GM18867 (cell line): ENCODE results near the gene RNF113B.

ENCODE experiments used
- ATAC-seq: cut with Tn5 transposase; IDR thresholded peaks from one replicate; pipeline ENCODE4 v1.9.1; 2021; ENCODE audit warnings: mild to moderate bottlenecking, moderate library complexity; ENCODE audit not compliant: unreplicated experiment

Gene RNF113B

DNA sequence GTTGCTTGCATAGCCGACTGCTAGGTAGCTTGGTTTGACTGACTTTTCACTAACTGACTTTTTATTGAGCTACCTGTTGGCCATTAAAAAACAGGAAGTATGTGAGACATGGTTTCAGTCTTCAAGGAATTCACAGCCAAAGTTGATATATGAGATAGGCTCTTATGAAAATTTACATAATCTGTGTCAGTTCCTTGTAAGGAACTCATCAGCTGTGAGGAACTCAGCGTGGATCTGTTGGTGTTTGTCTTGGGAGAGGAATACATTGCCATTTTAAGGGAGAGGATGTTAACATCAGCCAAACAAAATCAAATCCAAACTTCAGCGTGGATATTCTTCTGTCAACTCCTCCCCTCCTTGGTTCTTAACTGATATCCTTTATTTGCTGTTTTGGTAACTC lies 2.0 kb downstream of the RNF113B start:
- ATAC-seq, result no peak

DNA sequence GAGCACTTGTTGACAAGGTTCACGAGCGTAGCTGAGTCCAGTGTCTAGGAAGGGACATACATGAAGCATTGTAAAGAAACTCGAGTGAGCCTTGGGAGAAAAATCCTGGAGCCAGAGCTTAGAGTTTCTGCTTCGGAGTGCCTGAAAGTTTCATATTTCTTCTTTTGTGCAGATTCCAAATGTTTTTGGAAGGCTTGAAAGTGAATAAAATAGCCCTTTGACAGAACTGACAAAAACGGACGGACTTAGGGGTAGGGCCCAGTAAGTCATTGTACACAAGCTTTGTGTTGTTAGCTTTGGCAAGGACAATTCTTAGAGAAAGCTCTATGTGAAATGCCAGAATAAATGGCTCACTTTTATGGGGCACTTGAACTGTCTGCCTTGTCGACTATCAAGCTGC lies 2.8 kb downstream of the RNF113B start:
- ATAC-seq, result no peak

DNA sequence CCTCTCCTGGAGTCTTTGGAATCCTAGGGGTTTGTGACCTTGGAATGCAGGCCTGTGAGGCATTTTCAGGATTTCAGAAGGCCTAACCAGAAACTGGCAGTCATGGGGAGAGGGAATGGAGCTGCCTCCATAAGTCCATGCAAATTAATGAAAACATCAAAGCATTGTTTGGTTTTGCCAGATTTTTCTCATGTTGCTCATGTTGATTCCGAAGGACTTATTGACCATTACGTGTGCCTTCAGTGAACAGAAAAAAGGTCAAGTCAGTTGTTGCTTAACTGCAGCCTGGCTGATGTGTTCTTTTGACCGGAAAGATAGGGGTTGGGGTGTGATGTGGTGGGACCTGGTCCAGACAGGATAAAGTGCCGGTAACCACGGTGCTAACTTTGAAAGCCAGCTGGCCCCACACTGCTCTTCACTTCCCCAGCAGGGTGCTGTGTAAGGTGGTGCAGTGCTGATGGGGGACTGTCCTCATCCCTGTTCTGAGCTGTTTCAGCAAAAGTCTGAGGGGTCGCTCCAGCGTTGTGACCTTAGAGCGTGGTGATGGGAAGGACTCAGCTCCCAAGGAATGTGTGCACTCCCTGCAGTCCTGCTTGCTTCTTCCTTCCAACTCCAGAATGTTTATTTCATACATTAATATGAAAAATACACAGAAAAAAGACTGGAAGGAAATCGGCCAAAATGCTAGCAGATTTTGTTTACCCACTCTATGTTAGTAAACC lies 3.5 kb downstream of the RNF113B start:
- no peak for ATAC-seq

DNA sequence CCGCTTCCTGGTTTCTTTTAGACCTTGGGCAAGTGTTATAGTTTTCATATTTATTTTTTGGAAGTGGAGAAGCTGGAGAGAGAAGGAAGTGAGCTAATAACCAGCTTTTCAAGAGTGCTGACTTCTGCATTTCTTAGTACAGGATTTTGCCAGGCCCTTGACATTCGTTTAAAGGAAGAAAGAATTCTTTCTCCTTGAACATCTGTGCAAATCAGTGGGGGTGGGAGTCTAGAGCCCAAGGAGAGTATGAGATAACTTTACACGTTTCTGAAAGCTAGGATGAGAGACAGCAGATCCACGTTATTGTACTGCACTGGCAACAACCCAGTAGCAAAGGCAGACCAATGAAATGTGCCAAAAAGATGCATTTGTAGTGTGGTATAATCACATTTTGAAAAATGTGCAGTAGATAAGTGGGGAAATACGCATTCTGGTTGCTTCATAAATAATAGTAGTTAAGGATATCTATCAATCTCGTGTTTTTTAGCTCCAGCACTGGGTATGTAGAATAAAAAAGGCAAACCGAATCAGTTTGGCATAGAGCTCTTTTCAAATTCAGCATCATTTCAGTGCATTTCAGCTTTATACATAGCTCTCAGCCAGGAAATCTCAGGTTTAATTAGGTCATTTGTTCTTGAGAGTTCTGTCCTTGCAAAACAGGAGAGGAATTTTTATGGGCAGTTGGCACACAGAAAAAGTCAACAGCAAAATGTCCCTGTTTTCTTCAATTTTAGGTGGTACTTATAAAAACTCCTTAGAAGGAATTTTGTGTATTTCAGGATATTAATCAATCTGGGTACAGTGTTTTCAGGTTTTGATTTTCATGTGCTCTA lies 4.3 kb downstream of the RNF113B start:
- ATAC-seq, result no peak

DNA sequence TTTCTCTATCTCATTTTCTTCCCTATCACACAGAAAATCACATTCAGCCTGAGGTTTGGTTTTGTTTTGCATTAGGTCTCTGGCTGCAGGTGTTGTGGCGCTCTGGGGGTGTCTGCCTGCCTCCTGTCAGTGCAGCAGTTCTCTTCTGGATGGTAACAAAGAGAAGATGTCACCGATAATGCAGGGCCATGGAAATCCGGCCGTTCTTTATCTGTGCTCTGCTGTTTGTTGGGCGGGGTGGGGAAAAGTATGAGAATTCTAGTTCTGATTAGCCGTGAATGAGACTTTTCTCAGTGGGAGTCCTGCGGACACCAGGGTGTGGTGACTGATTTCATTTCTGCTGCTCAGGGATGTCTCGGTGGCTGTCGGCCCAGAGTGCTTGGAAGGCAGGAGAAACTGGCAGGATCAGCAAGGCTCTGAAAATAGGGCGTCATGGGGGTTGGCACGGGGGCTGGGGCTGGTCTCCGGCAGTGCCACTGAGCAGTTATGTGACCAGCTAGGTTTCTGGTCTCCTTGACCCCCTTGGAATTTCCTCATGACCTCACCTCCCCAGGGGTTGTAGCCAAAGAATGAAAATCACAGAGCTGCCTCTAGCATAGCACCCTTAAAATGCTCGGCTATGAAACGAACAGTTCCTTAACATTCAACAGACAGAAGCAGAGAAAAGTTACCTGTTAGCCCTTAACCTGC lies 5.0 kb downstream of the RNF113B start:
- ATAC-seq, result no peak

DNA sequence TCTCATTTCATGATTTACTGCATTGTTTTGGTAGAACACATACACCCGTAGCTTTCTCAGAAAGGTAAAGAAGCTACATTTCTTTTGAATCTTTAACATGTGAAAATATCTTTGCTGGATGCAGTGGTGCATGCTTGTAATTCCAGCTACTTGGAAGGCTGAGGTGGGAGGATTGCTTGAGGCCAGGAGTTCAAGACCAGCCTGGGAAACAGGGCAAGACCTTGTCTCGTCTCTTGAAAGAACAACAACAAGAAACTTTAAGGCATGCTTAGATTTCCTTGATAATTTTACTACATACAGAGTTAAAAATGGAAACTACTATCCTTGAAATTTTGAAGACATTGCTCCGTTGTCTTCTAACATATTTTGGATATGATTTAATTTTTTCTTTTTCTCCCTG lies 7.7 kb downstream of the RNF113B start:
- no peak for ATAC-seq

- ATAC-seq, result no peak
Measured at GRCh38 chr13:98162935-98163334, 14.1 kb downstream of the RNF113B start.

DNA sequence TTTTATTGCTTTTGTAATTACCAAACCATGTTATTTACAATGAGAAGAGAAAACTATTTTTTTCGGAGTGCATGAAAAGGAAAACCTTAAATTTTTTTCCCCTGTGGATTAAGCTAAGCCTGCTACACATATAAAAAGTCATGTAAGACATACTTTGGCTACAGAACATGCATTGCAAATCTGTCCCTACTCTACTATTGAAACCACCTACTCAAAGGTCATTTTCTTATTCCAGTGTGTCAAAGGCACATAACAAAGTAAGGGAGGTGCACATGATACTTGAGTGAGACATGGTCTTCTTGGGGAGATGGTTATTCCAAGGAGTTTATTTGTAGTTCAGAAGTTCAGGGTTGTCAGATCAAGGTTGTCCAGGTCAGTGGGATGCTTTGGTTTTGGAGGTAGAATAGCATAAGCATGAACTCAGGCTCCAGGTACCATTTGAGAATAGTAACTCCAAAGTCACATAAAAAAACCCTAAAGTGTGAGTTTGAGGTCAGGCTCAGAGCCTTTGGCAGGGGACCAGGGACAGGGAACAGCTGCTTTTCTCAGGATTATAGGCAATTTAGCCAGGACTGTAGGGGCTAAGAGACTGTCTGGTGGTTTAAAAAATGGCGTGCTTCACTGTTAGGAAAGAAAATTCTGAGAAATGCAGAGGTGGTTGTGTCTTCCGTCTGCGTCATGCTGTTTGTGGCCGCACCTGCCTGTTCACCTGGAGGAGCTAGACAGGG lies 18.7 kb downstream of the RNF113B start:
- ATAC-seq, result no peak

GRCh38 chr13:98157609-98158008 lies 19.5 kb downstream of the RNF113B start:
- ATAC-seq, result no peak

DNA sequence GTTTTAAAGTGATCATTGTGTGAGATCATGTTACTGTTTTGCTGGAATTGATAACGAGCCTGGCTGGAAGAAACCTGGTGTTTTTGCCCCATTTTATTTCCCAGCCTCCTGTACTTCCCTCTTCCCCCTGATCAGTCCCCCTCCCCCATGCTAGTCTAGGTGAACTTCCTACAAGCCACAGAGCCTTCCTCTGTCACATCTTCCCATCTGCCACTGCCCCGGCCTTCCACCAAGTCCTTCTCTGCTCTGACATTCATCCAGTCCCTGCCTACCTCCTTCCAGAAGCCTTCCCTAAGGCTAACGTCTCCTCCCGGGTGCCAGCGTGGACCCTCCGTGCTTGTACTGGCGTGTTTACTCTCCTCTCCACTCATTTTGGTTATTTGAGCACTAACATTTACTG lies 19.9 kb downstream of the RNF113B start:
- ATAC-seq, result no peak

GRCh38 chr13:98156259-98156658 lies 20.8 kb downstream of the RNF113B start:
- ATAC-seq, result no peak

GRCh38 chr13:98155475-98156109 lies 21.5 kb downstream of the RNF113B start:
- no peak for ATAC-seq

DNA sequence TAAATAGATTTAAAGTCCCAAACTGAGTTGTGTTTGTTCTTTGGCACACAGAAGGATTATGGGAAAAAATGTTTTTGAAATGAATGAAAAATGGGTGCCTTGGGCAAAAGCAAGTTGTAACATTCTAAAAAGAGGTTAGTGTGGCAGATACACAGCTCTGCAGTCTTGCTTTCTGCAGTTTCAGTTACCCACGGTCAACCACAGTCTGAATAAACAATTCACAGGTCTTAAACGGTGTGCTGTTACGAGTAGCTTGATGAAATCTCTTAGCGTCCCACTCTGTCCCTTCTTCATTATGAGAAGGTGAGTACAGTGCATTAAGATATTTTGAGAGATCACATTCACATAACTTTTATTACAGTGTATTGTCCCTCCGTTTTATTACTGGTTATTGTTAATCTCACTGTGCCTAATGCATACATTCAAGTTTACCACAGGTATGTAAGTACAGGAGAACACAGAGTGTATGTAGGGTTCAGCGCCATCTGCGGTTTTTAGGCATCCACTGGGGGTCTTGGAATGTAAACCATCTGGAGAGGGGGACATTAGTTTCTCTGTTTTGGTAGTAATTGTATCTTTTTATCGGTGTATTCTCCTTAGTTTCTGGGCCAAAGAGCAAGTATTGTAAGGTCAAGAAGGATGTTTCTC lies 26.1 kb downstream of the RNF113B start:
- ATAC-seq, result no peak

DNA sequence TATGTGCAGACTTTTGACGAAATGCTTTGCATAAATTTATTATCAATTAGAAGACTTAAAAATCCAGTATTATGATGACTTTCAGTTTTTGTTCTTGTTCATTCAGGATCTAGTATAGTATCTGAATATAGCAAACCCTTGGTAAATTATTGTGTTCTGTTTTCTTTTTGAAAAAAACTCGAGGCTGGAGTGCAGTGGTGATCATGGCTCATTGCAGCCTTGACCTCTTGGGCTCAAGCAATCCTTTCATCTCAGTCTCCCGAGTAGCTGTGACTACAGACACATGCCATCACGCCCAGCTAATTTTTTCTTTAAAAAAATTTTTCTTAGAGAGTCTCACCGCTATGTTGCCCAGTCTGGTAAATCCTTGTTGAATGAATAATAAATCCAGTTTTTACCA lies 29.5 kb downstream of the RNF113B start:
- ATAC-seq, result no peak

DNA sequence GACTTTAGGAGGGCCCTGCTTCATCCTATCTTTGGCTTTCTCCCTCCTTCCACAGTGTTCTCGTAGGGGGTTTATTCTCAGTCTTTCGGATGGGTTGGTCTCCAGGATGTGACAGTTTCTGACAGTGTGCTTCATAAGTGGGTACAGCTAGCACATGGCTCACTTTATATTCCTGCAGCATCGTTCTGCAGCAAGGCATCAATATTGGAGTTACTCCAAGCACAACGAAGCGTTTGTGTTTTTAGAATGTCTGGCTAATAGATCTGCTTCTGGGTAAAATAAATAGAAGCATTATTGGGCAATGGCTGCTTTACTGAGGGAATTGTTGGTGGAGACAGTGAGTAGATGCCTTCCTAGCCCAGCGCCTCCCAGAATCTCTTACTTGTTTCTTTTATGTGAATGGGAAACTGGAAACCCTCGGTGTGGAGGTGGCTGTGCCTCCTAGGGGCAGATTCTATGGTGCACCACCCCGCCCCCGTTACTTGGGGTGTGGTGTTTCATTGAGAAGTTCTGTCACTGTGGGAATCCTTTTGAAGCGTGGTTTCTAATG lies 32.2 kb downstream of the RNF113B start:
- no peak for ATAC-seq

- no peak for ATAC-seq
Measured at GRCh38 chr13:98144027-98144741, 32.9 kb downstream of the RNF113B start.

- no peak for ATAC-seq
Measured at GRCh38 chr13:98143601-98144026, 33.5 kb downstream of the RNF113B start.

- ATAC-seq, result peak; percentile 27
Measured at GRCh38 chr13:98143157-98143553, 33.9 kb downstream of the RNF113B start.
